Heart right ventricle (tissue), 16 donors: Measurements from ENCODE around the gene GRIK5. TPM values are rescaled to one million over a fixed set of nuclear protein-coding genes. Genes with fewer than 3 reads are reported as not detected.

Experiments
- ATAC-seq, 8 donors: fragments of 200-7000 bp; cut with Tn5 transposase; one replicate each; pipeline ENCODE4 v1.9.1; 2020; ENCODE audit warnings: mild to moderate bottlenecking in 8 of 8, moderate library complexity in 8 of 8, moderate number of reproducible peaks in 1 of 8
- DNase-seq, 2 donors: peaks; one replicate each; pipeline ENCODE4 v3.0.0-alpha.2; 2020
- H3K27ac ChIP-seq, 10 donors: fragments of 200-600 bp; sonication (generic) in 2 of 10; one replicate each; pipeline versions ENCODE4 v1.5.0 to v1.8.0; 2020 to 2022; ENCODE audit warnings: mild to moderate bottlenecking in 3 of 10
- H3K27me3 ChIP-seq, 7 donors: fragments of 200-600 bp; one replicate each; pipeline ENCODE4 v1.8.0; 2021 to 2022; ENCODE audit warnings: mild to moderate bottlenecking in 2 of 7
- H3K36me3 ChIP-seq, 9 donors: fragments of 200-600 bp; sonication (generic) in 1 of 9; one replicate each; pipeline versions ENCODE4 v1.5.0 to v1.8.0; 2020 to 2022; ENCODE audit warnings: mild to moderate bottlenecking in 2 of 9
- H3K4me1 ChIP-seq, 9 donors: fragments of 200-600 bp; sonication (generic) in 1 of 9; one replicate each; pipeline versions ENCODE4 v1.5.0 to v1.8.0; 2020 to 2022; ENCODE audit warnings: mild to moderate bottlenecking in 4 of 9
- H3K4me3 ChIP-seq, 10 donors: fragments of 200-600 bp; sonication (generic) in 2 of 10; one replicate each; pipeline versions ENCODE4 v1.5.0 to v1.8.0; 2020 to 2022; ENCODE audit warnings: mild to moderate bottlenecking in 7 of 10, moderate library complexity in 2 of 10
- H3K9me3 ChIP-seq, 11 donors: fragments of 200-600 bp in 10 of 11; sonication (generic) in 2 of 11; one replicate each; pipeline versions ENCODE4 v1.5.0 to v1.8.0; 2013 to 2022; ENCODE audit warnings: mild to moderate bottlenecking in 2 of 11, control low read depth in 1 of 11, moderate library complexity in 1 of 11
- CTCF ChIP-seq, 9 donors: fragments of 200-600 bp; sonication (generic) in 2 of 9; IDR thresholded peaks; one replicate each; pipeline versions ENCODE4 v1.5.0 to v1.8.0; 2021 to 2022; ENCODE audit warnings: antibody characterized with exemption in 9 of 9, mild to moderate bottlenecking in 5 of 9, moderate library complexity in 1 of 9
- WGBS, 2 donors: extraction: QIAGEN DNeasy Blood & Tissue Kit; methylation state at CpG; one replicate each; pipeline ENCODE4 v1.1.7; 2013; ENCODE audit warnings: inconsistent platforms in 1 of 2; 5-methylcytosine and 5-hydroxymethylcytosine counted together
- intact Hi-C, 10 donors: fragments of 100-400 bp; cut with DNase I; formaldehyde crosslinking; loops; one replicate each; pipeline versions ENCODE4 v1.11.1 to v1.14.2; 2022
- polyA plus RNA-seq, 2 donors: library from polyadenylated mRNA; stranded (reverse); fragments of 200-250 nt; gene quantifications; one replicate each; pipeline ENCODE4 v1.2.3, GENCODE V29; 2013
- total RNA-seq, 10 donors: library from RNA; stranded (reverse); fragmentation: NEBNext Ultra II Directional in 3 of 10; extraction: Animal tissue kit (Norgen Biotek cat#: 25700) in 3 of 10; gene quantifications; one replicate each; pipeline versions ENCODE4 v1.2.1 to v1.2.4, GENCODE V29; 2021 to 2023
- donor health status: Arrhythmogenic right ventricular cardiomyopathy.
- donor health status: ischemic (EF 13 %, LVEDD 7.1; RV severe dilation, severe dysfunction).
- donor health status: healthy with polysubstance abuse.
- donor health status: DM: no; HTN: yes; CAD: no.
- donor health status: DM: no; HTN: no; CAD: no.
- donor health status: ischemic (EF 25% LVEDD 6.9; RV normal size, moderate dysfunction).
- donor health status: ischemic (EF 25% LVEDD 5.7; RV mildly dilated, moderate dysfunction).
- donor health status: healthy.
- donor health status: DM: yes; HTN: yes; CAD: no.
- donor health status: Ischemic cardiomyopathy.
- donor health status: ischemic (EF 35%, LVEDD 5.7; RV mildly dilated, moderate dysfunction).
- donor health status: nonischemic (EF 11% LVEDD 7.7; RV severe dilation, severe dysfunction).
- donor health status: DM: yes; HTN: yes; CAD: no.
- donor health status: PGD.
- donor health status: ischemic (EF 29% LVEDD 5.4; RV normal size, mild dysfunction).
- donor health status: nonischemic (EF 23%, LVEDD 6.1; RV moderate dilation, normal function).

The GRIK5 gene
- total and polyA plus RNA-seq, 12 donors = 0.35 to 9.3 (median 2.9) TPM

GRCh38 chr19:42079886-42080763, 10.1 kb upstream of the GRIK5 start:
- ATAC-seq (no peak), DNase-seq (no peak)
- Histone ChIP-seq H3K9me3 (no peaks in the 10 kb centered on the region), H3K4me1 (peaks cover 5 to 31% (median 17%) of the 10 kb centered on the region in 9 donors), H3K4me3 (no peak overlapping the region), H3K27me3 (no peaks in the 10 kb centered on the region), H3K36me3 (peaks cover 0 to 55% (median 24%) of the 10 kb centered on the region in 9 donors), H3K27ac (no peak overlapping the region)
- no peak for TF ChIP-seq CTCF (IDR thresholded peaks at IDR 0.05)
- intact Hi-C loops = loop anchor here in 2 of 10 donors (10.0 kb wide), 1 partner anchor 85 kb away; the partner anchor contains the start of gene ATP1A3 (in 2 of the 2)
- 93 to 94% methylated on average over 44 of the region's 44 CpGs for WGBS, 2 donors

- Histone ChIP-seq H3K27me3 (no peaks in the 10 kb centered on the region), H3K36me3 (peaks cover 0 to 55% (median 24%) of the 10 kb centered on the region in 9 donors), H3K4me3 (no peak overlapping the region), H3K9me3 (no peaks in the 10 kb centered on the region), H3K27ac (no peak overlapping the region), H3K4me1 (peaks cover 5 to 36% (median 23%) of the 10 kb centered on the region in 9 donors)
- intact Hi-C loops = loop anchor here in 2 of 10 donors (10.0 kb wide), 1 partner anchor 84 kb away; the partner anchor contains the start of gene ATP1A3 (in 2 of the 2)
- DNase-seq = no peak
- TF ChIP-seq CTCF (IDR thresholded peaks at IDR 0.05) = no peak
- 87 to 88% methylated on average over 16 of the region's 16 CpGs for WGBS, 2 donors
- ATAC-seq = no peak
Measured at GRCh38 chr19:42079276-42079669, 9.3 kb upstream of the GRIK5 start.

- intact Hi-C loops = loop anchor here in 2 of 10 donors (10.0 kb wide), 1 partner anchor 84 kb away; the partner anchor contains the start of gene ATP1A3 (in 2 of the 2)
- no peak for TF ChIP-seq CTCF (IDR thresholded peaks at IDR 0.05)
- Histone ChIP-seq H3K27me3 (no peaks in the 10 kb centered on the region), H3K27ac (no peak overlapping the region), H3K9me3 (no peaks in the 10 kb centered on the region), H3K4me3 (no peak overlapping the region), H3K36me3 (peaks cover 0 to 51% (median 24%) of the 10 kb centered on the region in 9 donors), H3K4me1 (peaks cover 5 to 36% (median 23%) of the 10 kb centered on the region in 9 donors)
- ATAC-seq = no peak
- no peak for DNase-seq
- 74 to 79% methylated on average over 15 of the region's 15 CpGs for WGBS, 2 donors
Measured at GRCh38 chr19:42078538-42079275, 8.7 kb upstream of the GRIK5 start.

- intact Hi-C loops = loop anchor here in 2 of 10 donors (10.0 kb wide), 1 partner anchor 83 kb away; the partner anchor contains the start of gene ATP1A3 (in 2 of the 2)
- TF ChIP-seq CTCF (IDR thresholded peaks at IDR 0.05) = no peak
- ATAC-seq = no peak
- Histone ChIP-seq H3K4me3 (no peak overlapping the region), H3K4me1 (peaks cover 5 to 36% (median 23%) of the 10 kb centered on the region in 9 donors), H3K27me3 (no peaks in the 10 kb centered on the region), H3K27ac (no peak overlapping the region), H3K9me3 (no peaks in the 10 kb centered on the region), H3K36me3 (peaks cover 0 to 47% (median 24%) of the 10 kb centered on the region in 9 donors)
- DNase-seq = no peak
- WGBS, 2 donors = 86 to 94% methylated on average over 1 of the region's 1 CpG
Measured at GRCh38 chr19:42078058-42078457, 8.1 kb upstream of the GRIK5 start.
